Keratinocyte (primary cell): ENCODE results near the gene AGAP1. TPM values are rescaled to one million over a fixed set of nuclear protein-coding genes. Genes with fewer than 3 reads are reported as not detected.

Experiments used
- DNase-seq: peaks from one replicate; pipeline ENCODE4 v3.0.0-alpha.2; 2011; ENCODE audit warnings: low read depth, missing footprints, low spot score
- FAIRE-seq: peaks from 2 replicates; lab custom pipeline; 2011; peaks lifted over from hg19 to GRCh38; lab: Jason Lieb, UNC
- H2AFZ ChIP-seq: 2 replicates; pipeline ENCODE4 v1.6.0; 2012; ENCODE audit warnings: low read length, control low read depth, inconsistent platforms; ENCODE audit not compliant: control insufficient read depth
- H3K27ac ChIP-seq: 2 replicates; pipeline ENCODE4 v1.5.1; 2011; ENCODE audit warnings: low read length; ENCODE audit not compliant: control insufficient read depth, insufficient read depth
- H3K27me3 ChIP-seq: 3 replicates; pipeline ENCODE4 v1.6.0; 2011; ENCODE audit warnings: low read length; ENCODE audit not compliant: control insufficient read depth, insufficient read depth; ENCODE audit errors: extremely low read depth
- H3K36me3 ChIP-seq, 2 experiments: 2 replicates in 1 of 2; 3 replicates in 1 of 2; pipeline ENCODE4 v1.5.1; 2011; ENCODE audit warnings: low read length in 2 of 2, mild to moderate bottlenecking in 1 of 2; ENCODE audit not compliant: control insufficient read depth in 2 of 2, insufficient read depth in 2 of 2; ENCODE audit errors: extremely low read depth in 1 of 2
- H3K4me1 ChIP-seq: 3 replicates; pipeline ENCODE4 v1.5.1; 2011; ENCODE audit warnings: low read length; ENCODE audit not compliant: control insufficient read depth, insufficient read depth; ENCODE audit errors: extremely low read depth
- H3K4me2 ChIP-seq: 3 replicates; pipeline ENCODE4 v1.6.0; 2011; ENCODE audit warnings: low read depth, low read length; ENCODE audit not compliant: control insufficient read depth, insufficient read depth; ENCODE audit errors: extremely low read depth
- H3K4me3 ChIP-seq, 3 experiments: fragments of 200-600 bp in 1 of 3; sonication (generic) in 1 of 3; 2 replicates in 2 of 3; 3 replicates in 1 of 3; pipeline ENCODE4 v1.5.1; 2011 to 2016; ENCODE audit warnings: low read length in 3 of 3, mild to moderate bottlenecking in 3 of 3, control low read depth in 2 of 3, inconsistent platforms in 1 of 3, low read depth in 1 of 3, mixed read lengths in 1 of 3, mixed run types in 1 of 3, moderate library complexity in 1 of 3; ENCODE audit not compliant: control insufficient read depth in 2 of 3, insufficient read depth in 2 of 3; ENCODE audit errors: extremely low read depth in 1 of 3
- H3K79me2 ChIP-seq: 2 replicates; pipeline ENCODE4 v1.6.0; 2012; ENCODE audit warnings: low read length; ENCODE audit not compliant: control insufficient read depth, insufficient read depth
- H3K9ac ChIP-seq: 3 replicates; pipeline ENCODE4 v1.6.0; 2011; ENCODE audit warnings: low read length; ENCODE audit not compliant: control insufficient read depth, insufficient read depth; ENCODE audit errors: extremely low read depth
- H3K9me1 ChIP-seq: 3 replicates; pipeline ENCODE4 v1.6.0; 2011; ENCODE audit warnings: low read length; ENCODE audit not compliant: control insufficient read depth, insufficient read depth; ENCODE audit errors: extremely low read depth
- H3K9me3 ChIP-seq: 2 replicates; pipeline ENCODE4 v1.5.1; 2012; ENCODE audit warnings: low read depth, low read length; ENCODE audit not compliant: control insufficient read depth
- H4K20me1 ChIP-seq: 3 replicates; pipeline ENCODE4 v1.6.0; 2011; ENCODE audit warnings: low read length; ENCODE audit not compliant: control insufficient read depth, insufficient read depth; ENCODE audit errors: extremely low read depth
- EZH2 ChIP-seq: IDR thresholded peaks from one replicate; pipeline ENCODE4 v1.6.1; 2012; ENCODE audit warnings: inconsistent platforms, mild to moderate bottlenecking, low read length, moderate library complexity
- dilution Hi-C: fragments of 300-500 bp; cut with MboI; formaldehyde crosslinking; loops from one replicate; pipeline ENCODE4 v1.7.0; 2020; ENCODE audit warnings: low sequenced_read_pairs; ENCODE audit not compliant: extremely low pct_ligation_motif_present
- polyA plus RNA-seq, 5 experiments: library from polyadenylated mRNA; depleted of rRNA in 3 of 5; stranded (reverse) in 3 of 5; stranded (forward) in 1 of 5; unstranded in 1 of 5; fragments of >200 nt; gene quantifications; 1 replicate in 1 of 5; 2 replicates in 3 of 5; 3 replicates in 1 of 5; pipeline versions ENCODE4 v1.2.1 to v1.2.3, GENCODE V29; 2011 to 2012; ENCODE audit warnings: missing spikeins in 2 of 5, low read depth in 1 of 5, low replicate concordance in 1 of 5
- TF ChIP-seq, protein P1 (sequence below), 3 experiments: IDR thresholded peaks in 1 of 3; conservative IDR thresholded peaks in 1 of 3; optimal IDR thresholded peaks in 1 of 3; 2 replicates in 2 of 3; 3 replicates in 1 of 3; pipeline versions ENCODE3 to v1.5.1; 2011; ENCODE audit warnings: low read length in 3 of 3, mild to moderate bottlenecking in 3 of 3, moderate library complexity in 2 of 3, control low read depth in 1 of 3, inconsistent platforms in 1 of 3; ENCODE audit not compliant: insufficient read depth in 2 of 3; ENCODE audit errors: extremely low read depth in 1 of 3

Gene AGAP1
- polyA plus RNA-seq, 1 donor (not counting 4 experiments of a cell fraction or from before 2014, with no cell fraction given) = 12.6 TPM

DNA sequence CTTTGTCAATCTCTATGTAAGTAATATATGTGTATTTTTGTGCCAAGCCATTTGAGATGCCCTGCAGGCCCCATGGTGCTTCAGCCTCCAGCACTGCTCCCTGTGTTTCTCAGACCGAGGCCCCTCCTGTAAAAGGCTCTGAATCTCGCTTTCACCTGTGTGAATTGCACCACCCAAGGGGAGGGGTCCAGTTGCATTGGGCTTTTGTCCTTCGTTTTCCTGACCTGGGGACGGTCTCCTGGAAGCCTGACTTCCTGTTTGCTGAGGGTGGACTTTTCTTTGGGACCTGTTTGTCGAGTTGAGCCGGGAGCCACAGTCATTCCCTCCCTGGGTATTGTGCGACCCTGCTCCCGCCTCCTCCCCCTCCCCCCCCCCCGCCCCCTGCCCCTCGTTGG, 48.9 kb downstream of the AGAP1 start:
- H3K4me1 ChIP-seq = peaks cover 6% of the 10 kb centered on the region
- TF ChIP-seq EZH2 = no peak
- TF ChIP-seq, protein P1, sequence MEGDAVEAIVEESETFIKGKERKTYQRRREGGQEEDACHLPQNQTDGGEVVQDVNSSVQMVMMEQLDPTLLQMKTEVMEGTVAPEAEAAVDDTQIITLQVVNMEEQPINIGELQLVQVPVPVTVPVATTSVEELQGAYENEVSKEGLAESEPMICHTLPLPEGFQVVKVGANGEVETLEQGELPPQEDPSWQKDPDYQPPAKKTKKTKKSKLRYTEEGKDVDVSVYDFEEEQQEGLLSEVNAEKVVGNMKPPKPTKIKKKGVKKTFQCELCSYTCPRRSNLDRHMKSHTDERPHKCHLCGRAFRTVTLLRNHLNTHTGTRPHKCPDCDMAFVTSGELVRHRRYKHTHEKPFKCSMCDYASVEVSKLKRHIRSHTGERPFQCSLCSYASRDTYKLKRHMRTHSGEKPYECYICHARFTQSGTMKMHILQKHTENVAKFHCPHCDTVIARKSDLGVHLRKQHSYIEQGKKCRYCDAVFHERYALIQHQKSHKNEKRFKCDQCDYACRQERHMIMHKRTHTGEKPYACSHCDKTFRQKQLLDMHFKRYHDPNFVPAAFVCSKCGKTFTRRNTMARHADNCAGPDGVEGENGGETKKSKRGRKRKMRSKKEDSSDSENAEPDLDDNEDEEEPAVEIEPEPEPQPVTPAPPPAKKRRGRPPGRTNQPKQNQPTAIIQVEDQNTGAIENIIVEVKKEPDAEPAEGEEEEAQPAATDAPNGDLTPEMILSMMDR (optimal IDR thresholded peaks at IDR 0.05 in 1 of 3, IDR thresholded peaks at IDR 0.05 in 1 of 3, conservative IDR thresholded peaks at IDR 0.05 in 1 of 3; ENCODE audit: extremely low read depth in 1 of 3, insufficient read depth in 2 of 3, low read length in 3 of 3) = no peak
- no peak overlapping the region for H3K27ac ChIP-seq
- H3K79me2 ChIP-seq = peaks cover 36% of the 10 kb centered on the region
- H2AFZ ChIP-seq = no peak overlapping the region
- H4K20me1 ChIP-seq = peaks cover 10% of the 10 kb centered on the region
- H3K36me3 ChIP-seq = no peaks in the 10 kb centered on the region
- no peaks in the 10 kb centered on the region for H3K9me1 ChIP-seq
- no peaks in the 10 kb centered on the region for H3K27me3 ChIP-seq
- no peak overlapping the region for H3K4me3 ChIP-seq
- FAIRE-seq = no peak
- H3K9ac ChIP-seq = no peak overlapping the region
- no peak overlapping the region for H3K4me2 ChIP-seq
- dilution Hi-C loops = no loop called here
- no peak for DNase-seq
- no peaks in the 10 kb centered on the region for H3K9me3 ChIP-seq

DNA sequence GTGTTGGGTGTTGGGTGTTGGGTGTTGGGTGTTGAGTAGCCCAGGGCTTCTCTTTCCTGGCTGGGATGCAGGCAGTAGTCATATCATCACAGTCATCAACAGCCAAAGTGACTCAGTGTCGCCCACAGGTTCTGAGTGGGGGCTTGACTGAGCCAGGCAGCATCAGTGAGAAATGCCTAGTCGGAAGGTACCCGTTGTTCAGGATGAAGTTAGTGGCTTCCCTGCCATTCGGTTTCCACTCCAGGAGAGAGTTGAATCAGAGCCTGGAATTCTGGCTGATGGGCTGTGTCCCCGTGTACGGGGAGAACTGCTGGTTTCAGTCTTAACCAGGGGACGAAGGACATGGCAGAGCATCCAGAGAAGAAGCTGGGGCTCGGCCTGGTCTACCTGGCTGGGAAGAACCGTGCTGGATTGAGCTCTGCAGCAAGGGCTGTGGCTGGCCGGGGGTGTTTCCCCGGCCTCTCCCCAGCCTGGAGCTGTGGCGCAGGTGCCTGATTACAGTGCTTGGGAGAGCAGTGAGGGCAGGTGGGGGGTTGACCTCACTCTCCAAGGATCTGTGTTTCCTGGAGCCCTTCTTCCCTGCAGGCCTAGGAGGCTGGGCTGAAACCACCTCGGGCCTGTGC, 49.4 kb downstream of the AGAP1 start:
- FAIRE-seq (no peak), DNase-seq (no peak)
- no peak overlapping the region for H2AFZ ChIP-seq
- no peaks in the 10 kb centered on the region for H3K9me3 ChIP-seq
- peaks cover 10% of the 10 kb centered on the region for H4K20me1 ChIP-seq
- no peak overlapping the region for H3K27ac ChIP-seq
- peaks cover 39% of the 10 kb centered on the region for H3K79me2 ChIP-seq
- dilution Hi-C loops = no loop called here
- TF ChIP-seq, protein P1 (optimal IDR thresholded peaks at IDR 0.05 in 1 of 3, IDR thresholded peaks at IDR 0.05 in 1 of 3, conservative IDR thresholded peaks at IDR 0.05 in 1 of 3; ENCODE audit: extremely low read depth in 1 of 3, insufficient read depth in 2 of 3, low read length in 3 of 3) = no peak
- TF ChIP-seq EZH2 = no peak
- peaks cover 6% of the 10 kb centered on the region for H3K4me1 ChIP-seq
- no peaks in the 10 kb centered on the region for H3K9me1 ChIP-seq
- H3K36me3 ChIP-seq = no peaks in the 10 kb centered on the region
- H3K27me3 ChIP-seq = no peaks in the 10 kb centered on the region
- H3K4me2 ChIP-seq = no peak overlapping the region
- no peak overlapping the region for H3K9ac ChIP-seq
- no peak overlapping the region for H3K4me3 ChIP-seq
